Glomerular visceral epithelial cell (primary cell): Measurements from ENCODE around the gene RANBP1.
"Not testable (repeated sequence)": the region's sequence is repeated elsewhere in the genome, so short reads cannot be mapped to it uniquely, and the experiment has no call there.

ENCODE experiments used
- DNase-seq: peaks from one replicate; pipeline ENCODE4 v3.0.0-alpha.2; 2016; ENCODE audit errors: extremely low spot score

The RANBP1 gene

DNA sequence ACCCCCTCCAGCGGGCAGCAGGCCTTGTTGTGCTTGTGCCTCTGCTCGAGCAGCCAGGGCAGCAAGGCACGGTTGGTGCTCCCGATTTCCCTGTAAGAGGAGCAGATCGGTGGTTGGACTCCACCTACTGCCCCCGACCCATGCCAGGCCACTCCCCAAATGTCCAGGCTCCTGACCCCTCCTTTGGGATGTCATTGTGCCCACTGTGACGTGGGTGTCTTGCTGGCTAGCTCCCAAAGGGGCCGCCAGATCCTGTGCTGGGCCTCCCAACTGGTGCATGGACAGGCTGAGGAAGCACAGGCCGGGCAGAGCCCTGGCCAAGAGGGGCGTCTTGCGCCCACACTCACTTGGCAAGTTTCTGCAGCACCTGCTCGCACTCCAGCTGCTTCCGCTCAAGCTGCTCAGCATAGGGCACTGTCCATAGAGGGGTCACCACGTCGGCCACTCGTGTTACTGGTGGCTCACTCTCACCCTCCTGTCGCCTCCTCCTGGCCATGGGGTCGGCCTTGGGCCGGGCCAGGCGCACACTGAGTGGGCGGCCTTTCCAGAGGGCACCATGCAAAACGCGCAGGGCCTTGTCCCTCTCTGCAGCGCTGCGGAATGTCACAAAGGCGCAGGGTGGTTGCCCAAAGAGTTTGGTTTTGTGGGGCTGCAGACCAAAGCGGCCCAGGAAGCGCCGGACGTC lies at the start of gene RANBP1:
RANBP1 (plus strand) TSS at position 414 of the 685 bp plus-strand sequence; CDS start at position 495, 81 bp downstream.
- DNase-seq: no peak

DNA sequence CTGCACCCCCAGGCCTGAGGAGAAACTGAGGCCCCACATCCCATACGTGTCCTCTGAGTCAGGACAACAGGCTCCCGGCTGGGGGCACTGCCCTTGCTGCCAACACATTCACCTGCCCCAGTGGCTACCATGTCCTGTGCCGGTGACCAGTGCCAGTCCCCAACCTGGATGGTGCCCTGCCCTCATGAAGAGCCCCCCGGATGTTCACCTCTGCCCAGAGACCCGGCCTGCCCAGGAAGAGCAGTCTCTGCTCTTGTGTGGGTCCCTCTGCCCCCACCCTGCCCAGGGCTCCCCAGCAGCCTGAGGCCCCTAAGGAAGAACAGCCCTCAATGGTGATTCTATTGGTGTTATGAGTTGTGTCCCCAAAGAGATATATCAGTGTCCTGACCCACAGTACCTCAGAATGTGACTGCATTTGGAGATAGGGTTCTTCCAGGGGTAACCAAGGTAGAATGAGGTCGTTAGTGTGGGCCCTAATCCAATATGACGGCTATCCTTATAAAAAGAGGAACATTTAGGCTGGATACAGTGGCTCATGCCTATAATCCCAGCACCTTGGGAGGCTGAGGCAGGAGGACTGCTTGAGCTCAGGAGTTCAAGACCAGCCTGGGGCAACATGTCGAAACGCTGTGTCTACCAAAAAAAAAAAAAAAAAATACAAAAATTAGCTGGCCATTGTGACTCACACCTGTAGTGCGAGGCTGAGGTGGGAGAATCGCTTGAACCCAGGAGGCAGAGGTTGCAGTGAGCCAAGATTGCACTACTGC lies 49.1 kb upstream of the RANBP1 start:
- no peak for DNase-seq

DNA sequence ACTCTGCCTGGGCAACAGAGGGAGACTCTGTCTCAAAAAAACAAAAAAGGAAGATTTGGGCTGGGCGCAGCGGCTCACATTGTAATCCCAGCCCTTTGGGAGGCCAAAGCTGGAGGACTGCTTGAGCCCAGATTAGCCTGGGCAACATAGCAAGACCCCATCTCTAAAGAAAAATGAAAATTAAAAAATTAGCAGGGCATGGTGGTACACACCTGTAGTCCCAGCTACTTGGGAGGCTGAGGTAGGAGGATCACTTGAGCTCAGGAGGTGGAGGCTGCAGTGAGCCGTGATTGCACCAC lies 48.6 kb upstream of the RANBP1 start:
- not testable (repeated sequence) for DNase-seq

DNA sequence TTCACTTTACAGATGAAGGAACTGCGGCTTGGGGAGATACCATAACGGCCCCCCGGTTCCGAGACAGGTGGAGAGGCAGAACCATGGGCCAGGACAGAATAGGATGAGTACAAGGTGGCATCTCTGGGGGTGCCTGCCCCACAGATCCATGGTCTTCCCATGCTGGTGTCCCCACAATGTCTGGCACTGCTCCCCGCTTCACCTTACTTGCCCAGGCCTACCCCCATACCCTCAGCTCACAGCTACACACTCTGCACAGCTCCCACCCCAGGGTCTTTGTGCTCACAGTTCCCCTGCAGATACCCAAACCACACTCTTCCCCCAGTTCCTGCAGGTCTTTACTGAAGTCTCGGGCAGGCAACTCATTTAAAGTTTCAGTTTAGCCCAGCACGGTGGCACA lies 47.3 kb upstream of the RANBP1 start:
- no peak for DNase-seq

DNA sequence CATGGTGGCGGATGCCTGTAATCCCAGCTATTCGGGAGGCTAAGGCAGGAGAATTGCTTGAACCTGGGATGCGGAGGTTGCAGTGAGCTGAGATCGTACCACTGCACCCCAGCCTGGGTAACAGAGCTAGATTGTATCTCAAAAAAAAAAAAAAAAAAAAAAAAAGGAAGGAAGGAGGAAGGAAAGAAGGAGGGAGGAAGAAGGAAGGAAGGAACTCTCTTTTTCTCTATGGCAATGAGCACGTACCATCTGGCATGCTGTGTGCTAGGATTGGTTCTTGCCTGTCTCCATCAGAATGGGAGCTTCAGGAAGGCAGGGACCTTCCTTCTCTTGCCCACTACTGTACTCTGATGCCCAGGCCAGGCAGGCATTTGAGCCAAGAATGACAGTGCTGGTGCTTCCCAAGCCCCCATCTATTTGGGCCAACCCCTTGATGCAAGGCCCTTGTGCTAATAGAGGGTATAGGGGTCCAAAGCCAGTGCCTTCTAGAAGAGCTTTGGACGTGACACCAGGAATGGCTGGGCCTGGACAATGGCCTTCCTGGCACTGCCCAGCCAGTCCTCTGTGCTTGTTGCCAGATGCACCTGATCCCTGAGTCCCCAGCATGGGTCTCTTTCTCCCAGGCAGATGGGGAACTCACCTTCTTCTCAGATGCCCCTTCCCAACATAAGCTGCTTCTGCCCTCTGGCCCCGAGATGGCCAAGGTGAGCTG lies 46.4 kb upstream of the RANBP1 start:
- no peak for DNase-seq

DNA sequence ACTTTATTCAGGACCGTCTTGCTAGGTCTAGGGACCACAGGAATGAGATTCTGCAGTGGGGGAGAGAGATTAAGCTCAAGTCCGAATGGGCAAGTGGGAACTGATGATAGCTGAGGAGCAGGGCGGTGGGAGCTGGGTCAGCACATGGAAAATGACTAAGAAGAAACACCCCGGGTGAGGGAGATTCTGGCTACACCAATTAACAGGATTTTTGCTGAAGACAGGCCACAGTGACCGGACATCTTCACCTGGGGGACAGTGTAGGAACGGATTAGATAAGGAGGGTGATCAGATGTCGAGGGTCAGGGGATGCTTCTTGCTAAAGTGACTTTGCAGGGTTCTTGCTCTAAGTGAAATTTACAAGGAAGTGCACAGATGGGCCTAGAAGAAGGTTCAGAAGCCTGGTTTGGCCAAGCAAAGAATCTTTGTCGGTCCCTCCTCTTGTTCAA lies 44.4 kb upstream of the RANBP1 start:
- no peak for DNase-seq

DNA sequence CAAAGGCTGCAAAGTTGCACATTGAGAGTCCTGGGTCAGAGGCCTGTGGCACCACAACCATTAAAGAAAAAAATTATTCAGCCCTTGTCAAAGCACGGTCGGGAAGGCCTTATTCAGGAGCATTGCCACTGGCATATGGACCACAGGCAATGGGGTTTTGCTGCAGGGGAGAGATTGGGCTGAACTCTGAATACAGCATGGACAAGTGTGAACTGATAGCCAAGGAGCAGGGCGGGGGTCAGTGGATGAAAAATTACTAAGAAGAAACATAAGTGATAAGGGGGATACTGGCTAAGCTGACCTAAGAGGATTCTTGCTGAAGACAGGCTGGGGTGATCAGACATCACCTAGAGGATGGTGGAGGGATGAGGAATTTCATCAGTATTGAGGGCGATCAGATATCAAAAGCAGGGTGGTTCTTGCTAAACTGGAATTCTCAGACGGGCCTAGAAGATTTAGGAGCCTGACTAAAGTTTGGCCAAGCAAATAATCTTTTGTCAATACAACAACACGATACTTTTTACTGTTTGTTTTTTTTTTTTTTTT lies 39.2 kb upstream of the RANBP1 start:
- DNase-seq: no peak

DNA sequence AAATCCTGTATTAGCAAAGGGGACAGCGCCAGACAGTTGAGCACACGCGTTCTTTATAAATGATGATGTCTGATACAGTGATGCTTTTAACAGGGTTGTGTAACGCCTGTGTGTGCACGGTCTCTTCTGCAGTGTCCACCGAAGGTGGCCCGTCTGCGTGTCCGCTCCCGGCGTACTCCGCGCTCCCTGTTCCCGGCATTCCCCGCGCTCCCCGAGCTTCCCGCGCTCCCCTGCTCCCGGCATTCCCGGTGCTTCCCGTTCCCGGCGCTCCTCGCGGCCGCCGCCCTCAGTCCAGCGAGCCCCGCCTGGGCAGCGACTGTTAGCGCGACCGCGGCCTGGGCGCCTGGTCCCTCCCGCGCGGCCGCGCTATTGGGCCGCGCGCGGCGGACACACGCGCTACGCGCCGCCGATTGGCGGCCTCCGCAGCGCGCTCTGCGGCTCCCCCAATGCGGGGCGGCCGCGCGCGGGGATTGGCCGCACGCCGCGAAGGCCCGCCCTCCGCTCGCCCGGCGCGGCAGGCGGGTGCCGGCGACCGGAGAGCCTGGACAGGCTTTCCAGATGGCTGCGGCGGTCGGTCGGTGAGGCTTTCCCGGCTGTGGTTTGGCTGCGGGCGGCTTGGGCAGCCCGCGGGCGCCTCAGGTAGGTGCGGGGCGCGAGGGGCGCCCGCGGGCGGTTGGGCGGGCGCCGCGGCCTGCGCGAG lies 36.0 kb upstream of the RANBP1 start, which contains the start of gene DGCR8:
DGCR8 (plus strand) TSS at position 497 of the 700 bp plus-strand sequence. CDS start 5,723 bp downstream, outside the sequence.
- DNase-seq: peak; percentile 92

DNA sequence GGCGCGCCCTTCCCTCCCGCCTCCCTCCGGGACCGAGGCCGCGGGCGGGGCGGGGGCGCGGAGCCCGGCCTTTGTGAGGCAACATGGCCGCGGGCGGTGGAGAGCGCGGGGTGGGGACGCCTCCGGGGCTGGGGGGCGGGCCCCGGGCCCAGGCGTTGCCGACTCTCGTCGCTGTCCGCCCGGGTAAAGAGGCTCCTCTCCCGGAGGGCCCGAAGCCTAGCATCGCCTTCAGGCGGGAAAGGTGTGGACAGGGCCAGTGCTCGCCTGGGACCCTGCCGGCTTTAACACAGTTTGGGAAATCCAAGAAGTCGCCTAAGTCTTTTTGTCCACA lies 35.5 kb upstream of the RANBP1 start:
- peak; percentile 61 for DNase-seq

DNA sequence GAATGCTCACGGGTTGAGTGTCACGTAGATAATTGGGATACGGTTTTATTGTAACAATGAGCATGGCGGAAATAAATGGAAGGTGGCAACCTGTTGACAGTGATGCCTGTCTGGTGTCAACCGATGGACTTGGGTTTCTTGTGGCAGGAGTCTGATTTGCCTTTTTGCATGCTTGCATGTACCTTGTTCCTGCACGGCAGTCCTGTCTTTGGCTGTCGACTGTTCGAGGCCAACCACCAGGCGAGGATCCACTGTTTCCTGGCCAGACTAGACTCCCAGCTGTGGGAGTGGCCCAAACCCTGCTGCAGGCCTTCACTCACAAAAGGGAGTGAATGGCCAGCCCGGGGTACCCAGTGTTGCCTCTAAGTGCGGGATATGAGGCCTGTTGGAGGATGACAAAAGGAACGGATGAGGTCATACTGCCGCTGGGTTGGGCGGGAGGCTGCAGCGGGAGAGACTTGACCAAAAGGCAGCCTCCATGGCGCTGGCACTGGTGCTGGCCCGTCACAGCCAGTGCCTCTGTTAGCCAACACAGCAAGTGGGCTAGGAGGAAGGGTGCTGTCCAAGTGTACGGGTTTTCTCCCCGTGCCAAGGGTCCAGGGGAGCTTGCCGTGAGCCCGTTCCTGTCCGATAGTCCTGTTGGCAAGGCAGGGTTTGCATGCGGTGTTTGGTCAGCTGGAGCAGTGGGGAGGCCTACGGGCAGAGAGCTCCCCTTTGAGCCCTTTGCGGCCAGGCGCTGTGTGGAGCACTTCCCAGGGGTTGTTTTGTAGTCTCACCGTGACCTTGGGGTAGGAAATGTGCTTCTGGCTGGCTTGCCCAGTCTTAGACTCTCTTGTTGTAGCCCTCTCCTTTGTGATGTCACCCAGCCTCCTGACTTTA lies 34.9 kb upstream of the RANBP1 start:
- DNase-seq: peak; percentile 59

DNA sequence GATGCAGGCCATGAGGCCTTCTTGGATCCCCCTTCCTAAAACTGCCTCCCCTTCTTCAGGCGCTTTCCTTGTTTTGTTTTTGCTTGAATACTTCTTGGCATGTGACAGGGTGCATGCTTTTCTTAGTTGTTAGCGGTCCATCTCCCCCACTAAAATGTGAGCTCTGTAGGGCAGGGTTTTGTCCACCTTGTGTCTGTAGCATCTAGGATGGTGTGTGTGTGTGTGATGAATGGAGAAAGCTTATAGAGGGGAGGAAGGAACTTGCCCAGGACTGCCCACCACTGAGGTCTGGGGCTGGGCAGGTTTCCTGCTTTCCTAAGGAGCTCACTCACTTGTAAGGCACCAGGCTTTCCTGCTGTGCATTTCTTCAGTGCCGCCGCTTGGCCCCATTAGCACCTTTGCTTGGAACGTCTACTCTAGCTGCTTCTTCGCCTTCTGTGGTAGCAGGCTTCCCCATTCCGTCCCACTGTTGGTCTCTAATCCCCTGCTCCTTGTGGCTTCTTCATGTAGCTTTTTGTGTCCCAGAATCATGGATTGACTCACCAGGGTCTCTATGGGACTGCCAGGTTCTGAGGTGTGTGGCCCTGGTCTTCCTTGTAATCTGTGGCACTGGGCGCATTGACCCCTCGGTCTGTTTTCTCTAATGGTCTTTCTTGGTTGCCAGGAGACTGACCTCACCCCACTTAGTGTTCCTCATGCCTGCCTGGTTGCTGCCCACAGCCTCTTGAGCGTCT lies 32.6 kb upstream of the RANBP1 start:
- no peak for DNase-seq

DNA sequence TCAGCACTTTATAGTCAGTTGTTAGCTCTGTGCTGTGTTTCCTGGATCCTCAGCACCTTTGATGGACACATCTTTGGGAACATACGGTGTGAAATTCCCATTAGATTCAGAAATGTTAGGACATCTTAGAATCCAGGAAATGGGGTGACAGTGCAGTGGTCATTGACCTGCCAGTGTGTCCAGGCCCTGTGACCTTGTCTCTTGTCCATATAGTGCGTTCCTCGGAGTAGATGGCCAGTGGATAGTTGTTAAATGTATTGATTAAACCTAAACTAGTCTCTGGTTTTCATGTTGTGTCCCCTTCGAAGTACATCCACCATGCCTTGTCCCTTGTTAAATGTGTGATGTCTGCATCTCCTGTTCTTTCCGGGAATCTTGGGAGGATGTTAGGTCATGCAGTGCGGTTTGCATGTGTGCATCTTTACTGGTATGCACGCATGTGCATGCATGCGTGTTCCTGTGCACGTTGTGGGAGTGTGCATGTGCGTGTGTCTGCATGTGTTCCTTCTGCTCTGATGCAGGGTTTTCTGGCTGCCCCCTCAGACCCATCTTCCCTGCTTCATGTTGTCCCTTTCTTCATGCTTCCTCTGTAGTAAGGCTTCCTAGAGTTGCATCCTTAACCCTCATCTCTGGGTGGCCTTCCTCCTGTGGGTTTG lies 31.9 kb upstream of the RANBP1 start:
- DNase-seq: no peak

DNA sequence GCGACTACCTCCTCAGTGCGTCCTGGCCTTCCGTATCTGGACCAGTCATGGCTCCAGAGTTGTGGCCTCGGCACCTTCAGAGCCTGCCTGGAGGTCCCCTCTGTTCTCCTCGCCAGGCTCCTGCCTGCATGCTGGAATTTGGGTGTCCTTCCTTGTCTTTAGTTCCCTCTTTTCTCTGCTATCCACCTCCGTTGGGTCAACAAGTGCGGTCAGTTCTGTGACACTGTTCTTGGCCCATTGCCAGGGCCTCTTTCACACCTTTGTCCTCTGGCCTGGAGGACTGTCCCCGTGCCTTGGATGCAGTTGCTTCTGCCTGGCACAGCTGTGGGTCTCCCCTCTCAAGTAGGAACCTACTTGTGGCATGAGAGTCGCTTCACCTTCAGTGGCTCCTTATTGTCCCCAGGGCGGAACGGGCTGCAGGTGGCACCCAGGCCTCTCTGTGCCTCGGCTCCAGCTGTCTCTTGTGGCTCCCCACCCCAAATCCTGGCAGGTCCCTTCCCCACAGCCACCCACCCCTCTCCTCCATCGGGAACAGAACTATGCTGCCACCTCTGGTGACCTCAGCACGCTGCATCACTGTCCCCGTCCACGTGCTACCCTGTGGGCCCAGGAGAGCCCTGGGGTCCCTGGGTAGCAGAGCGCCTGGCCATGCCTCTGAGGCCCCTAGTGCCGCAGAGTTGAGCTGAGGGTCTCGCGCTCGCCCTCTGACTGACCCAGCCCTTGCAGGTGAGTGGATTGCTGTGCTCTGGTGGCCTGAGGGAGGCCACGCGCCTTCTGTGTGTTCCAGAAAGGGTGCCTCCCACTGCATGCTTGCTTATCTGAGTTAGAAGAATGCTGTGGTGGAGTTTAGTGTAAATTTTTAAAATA lies 31.1 kb upstream of the RANBP1 start:
- DNase-seq: no peak

DNA sequence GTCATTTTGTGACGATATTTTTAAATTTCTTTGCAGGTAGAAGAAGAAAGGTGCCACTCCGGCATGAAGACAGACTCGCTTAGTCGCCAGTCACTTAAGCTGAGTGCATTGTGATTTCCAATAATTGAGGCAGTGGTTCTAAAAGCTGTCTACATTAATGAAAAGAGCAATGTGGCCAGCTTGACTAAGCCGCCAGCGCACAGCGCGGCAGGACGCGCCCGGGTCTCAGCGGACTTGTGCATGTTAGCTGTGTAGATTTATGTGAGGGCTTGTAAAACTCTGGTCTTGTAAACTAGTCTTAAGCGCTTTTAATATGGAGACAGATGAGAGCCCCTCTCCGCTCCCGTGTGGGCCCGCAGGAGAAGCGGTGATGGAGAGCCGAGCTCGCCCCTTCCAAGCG lies 30.3 kb upstream of the RANBP1 start:
- DNase-seq: no peak

DNA sequence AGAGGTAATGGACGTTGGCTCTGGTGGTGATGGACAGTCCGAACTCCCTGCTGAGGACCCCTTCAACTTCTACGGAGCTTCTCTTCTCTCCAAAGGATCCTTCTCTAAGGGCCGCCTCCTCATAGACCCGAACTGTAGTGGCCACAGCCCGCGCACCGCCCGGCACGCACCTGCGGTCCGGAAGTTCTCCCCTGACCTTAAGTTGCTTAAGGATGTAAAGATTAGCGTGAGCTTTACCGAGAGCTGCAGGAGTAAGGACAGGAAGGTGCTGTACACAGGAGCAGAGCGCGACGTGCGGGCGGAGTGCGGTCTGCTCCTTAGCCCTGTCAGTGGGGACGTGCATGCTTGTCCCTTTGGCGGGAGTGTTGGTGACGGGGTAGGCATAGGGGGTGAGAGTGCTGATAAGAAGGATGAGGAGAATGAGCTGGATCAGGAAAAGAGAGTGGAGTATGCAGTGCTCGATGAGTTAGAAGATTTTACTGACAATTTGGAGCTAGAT lies 29.8 kb upstream of the RANBP1 start:
- no peak for DNase-seq

DNA sequence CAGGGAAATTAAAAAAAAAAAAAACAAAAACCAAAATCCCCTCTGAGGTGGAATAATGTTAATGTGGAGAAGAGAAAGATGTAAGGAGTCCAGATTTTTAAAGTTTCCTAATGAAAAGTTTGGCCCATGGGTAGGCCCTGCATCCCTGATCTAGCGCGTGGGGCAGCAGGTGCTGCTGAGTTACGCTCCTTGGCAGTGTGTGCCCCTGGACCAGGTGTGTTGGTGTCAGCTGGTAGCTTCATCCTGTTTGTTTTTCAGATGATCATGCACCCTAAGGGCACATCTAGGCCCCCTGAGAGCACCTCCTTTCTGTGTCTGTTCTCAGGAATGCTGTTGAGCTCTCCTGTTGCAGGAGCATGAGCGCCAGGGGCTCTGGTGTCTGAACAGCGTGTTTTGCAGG lies 29.1 kb upstream of the RANBP1 start:
- no peak for DNase-seq

DNA sequence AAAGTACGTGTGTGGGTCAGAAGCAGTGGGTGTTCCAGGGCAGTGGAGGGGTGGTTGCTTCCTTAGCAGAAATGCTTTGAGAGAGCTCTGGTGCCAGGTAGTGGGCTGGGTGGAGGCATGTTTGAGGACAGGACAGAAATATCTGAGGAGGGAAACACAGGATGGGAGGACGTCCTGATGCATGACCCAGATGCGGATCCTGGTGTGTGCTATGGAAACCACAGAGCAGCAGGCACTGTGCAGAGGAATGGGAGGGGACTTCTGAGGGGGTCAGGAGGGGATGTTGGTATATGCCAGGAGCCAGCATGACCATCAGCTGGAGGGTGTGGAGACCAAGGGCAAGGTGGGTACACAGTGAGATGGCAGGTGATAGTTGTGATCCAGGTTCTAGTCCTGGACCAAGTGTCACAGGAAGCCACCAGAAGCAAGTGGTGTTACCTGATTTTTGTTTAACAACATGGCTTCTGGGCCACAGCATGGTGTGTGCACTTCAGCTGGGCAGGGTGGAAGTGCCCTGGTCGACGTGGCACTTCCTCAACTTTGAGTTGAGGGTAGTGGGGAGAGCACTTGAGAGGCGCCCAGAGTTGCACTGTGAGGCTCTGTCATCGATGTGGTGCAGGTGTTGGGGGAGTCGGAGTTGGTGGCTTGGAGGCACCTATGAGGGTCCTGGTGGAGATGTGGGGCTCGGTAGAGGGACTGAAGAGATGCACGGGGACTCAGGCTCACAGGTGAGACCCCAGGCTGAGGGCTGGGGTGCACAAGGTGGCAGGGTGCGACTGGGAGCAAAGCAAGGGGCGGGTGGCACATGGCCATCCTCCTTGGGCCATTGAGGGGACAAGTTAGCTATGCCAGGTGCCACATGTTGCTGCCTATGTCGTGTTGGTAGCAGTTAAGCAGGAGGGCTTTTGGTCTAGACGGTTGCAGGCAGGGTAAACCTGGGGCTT lies 28.3 kb upstream of the RANBP1 start:
- no peak for DNase-seq
